H1 (cell line): Measurements from ENCODE around the gene ZNF556. TPM values are rescaled to one million over a fixed set of nuclear protein-coding genes. Genes with fewer than 3 reads are reported as not detected.

Experiments used
- CTCF ChIA-PET: fragments of 300-600 bp; sonication (Branson Sonifier 250); formaldehyde crosslinking; loops from one replicate; lab custom pipeline; 2021; ENCODE audit not compliant: partially characterized antibody; lab: Charles Lee
- POLR2A ChIA-PET: fragments of 300-600 bp; sonication (Branson Sonifier 250); formaldehyde crosslinking; loops from one replicate; lab custom pipeline; 2021; ENCODE audit warnings: inconsistent platforms; ENCODE audit not compliant: partially characterized antibody; lab: Charles Lee
- DNase-seq, 2 experiments: peaks; one replicate each; pipeline versions ENCODE4 v3.0.0 to v3.0.0-alpha.2; 2010 to 2022; ENCODE audit warnings: low spot score in 2 of 2, low read depth in 1 of 2, mixed read lengths in 1 of 2
- FAIRE-seq: peaks from 2 replicates; lab custom pipeline; 2011; peaks lifted over from hg19 to GRCh38; lab: Jason Lieb, UNC
- H2AFZ ChIP-seq: 2 replicates; pipeline ENCODE4 v1.8.1; 2012; ENCODE audit warnings: low read length, inconsistent platforms
- H2AK5ac ChIP-seq: 2 replicates; pipeline ENCODE4 v1.6.1; 2013; ENCODE audit warnings: low read depth, low read length
- H2BK120ac ChIP-seq: replicated peaks from 2 replicates; pipeline ENCODE3; 2013; ENCODE audit warnings: low read depth, low read length, inconsistent platforms
- H2BK12ac ChIP-seq: 2 replicates; pipeline ENCODE4 v1.6.1; 2013; ENCODE audit warnings: low read depth, low read length
- H2BK15ac ChIP-seq: 2 replicates; pipeline ENCODE4 v1.6.1; 2013; ENCODE audit warnings: low read length
- H2BK20ac ChIP-seq: 2 replicates; pipeline ENCODE4 v1.6.1; 2013; ENCODE audit warnings: low read length
- H2BK5ac ChIP-seq: 2 replicates; pipeline ENCODE4 v1.6.1; 2013; ENCODE audit warnings: low read depth, low read length
- H3K14ac ChIP-seq: 2 replicates; pipeline ENCODE4 v1.6.1; 2013; ENCODE audit warnings: inconsistent platforms; ENCODE audit not compliant: insufficient read length
- H3K18ac ChIP-seq: 2 replicates; pipeline ENCODE4 v1.6.1; 2013; ENCODE audit warnings: low read length; ENCODE audit errors: extremely low read depth
- H3K23ac ChIP-seq: 2 replicates; pipeline ENCODE4 v1.6.1; 2013; ENCODE audit warnings: inconsistent platforms; ENCODE audit not compliant: insufficient read length
- H3K23me2 ChIP-seq: 2 replicates; pipeline ENCODE4 v1.6.1; 2013; ENCODE audit warnings: low read depth, low read length
- H3K27ac ChIP-seq: 2 replicates; pipeline ENCODE4 v1.6.1; 2011; ENCODE audit warnings: low read depth, low read length, inconsistent platforms
- H3K27me3 ChIP-seq, 4 experiments: replicated peaks in 1 of 4; 1 replicate in 1 of 4; 2 replicates in 3 of 4; pipeline versions ENCODE4 v1.6.1 to v1.8.1; 2011 to 2013; ENCODE audit warnings: low read length in 3 of 4, mild to moderate bottlenecking in 3 of 4, inconsistent platforms in 2 of 4, mixed read lengths in 2 of 4, moderate library complexity in 1 of 4; ENCODE audit not compliant: control insufficient read depth in 3 of 4, insufficient read depth in 3 of 4; ENCODE audit errors: extremely low read depth in 1 of 4
- H3K36me3 ChIP-seq, 4 experiments: 2 replicates each; pipeline versions ENCODE4 v1.6.1 to v1.8.1; 2011 to 2013; ENCODE audit warnings: mild to moderate bottlenecking in 4 of 4, low read length in 3 of 4, moderate library complexity in 2 of 4, control low read depth in 1 of 4, inconsistent platforms in 1 of 4; ENCODE audit not compliant: insufficient read depth in 4 of 4, control insufficient read depth in 2 of 4
- H3K4ac ChIP-seq: replicated peaks from 2 replicates; pipeline ENCODE3; 2013; ENCODE audit warnings: low read length, low read depth, mixed read lengths, inconsistent platforms; ENCODE audit not compliant: insufficient read length
- H3K4me1 ChIP-seq, 4 experiments: replicated peaks in 1 of 4; 1 replicate in 1 of 4; 2 replicates in 3 of 4; pipeline versions ENCODE4 v1.6.1 to v1.8.1; 2011 to 2013; ENCODE audit warnings: low read length in 3 of 4, inconsistent platforms in 2 of 4, mixed read lengths in 1 of 4; ENCODE audit not compliant: insufficient read depth in 4 of 4, control insufficient read depth in 3 of 4
- H3K4me2 ChIP-seq, 2 experiments: 2 replicates each; pipeline versions ENCODE4 v1.6.1 to v1.8.1; 2011 to 2013; ENCODE audit warnings: low read depth in 2 of 2, low read length in 2 of 2, control low read depth in 1 of 2, inconsistent platforms in 1 of 2, mild to moderate bottlenecking in 1 of 2; ENCODE audit not compliant: insufficient read depth in 1 of 2
- H3K4me3 ChIP-seq, 4 experiments: fragments of 200-600, 300-600 bp in 1 of 4; sonication (generic), shearing (Covaris generic), sonication (Bioruptor Twin) in 1 of 4; 2 replicates each; pipeline versions ENCODE4 v1.5.1 to v1.8.1; 2011 to 2016; ENCODE audit warnings: low read length in 4 of 4, low read depth in 3 of 4, control low read depth in 2 of 4, inconsistent platforms in 2 of 4, mild to moderate bottlenecking in 2 of 4, mixed read lengths in 1 of 4, moderate library complexity in 1 of 4; ENCODE audit not compliant: insufficient read depth in 2 of 4; ENCODE audit errors: extremely low read depth in 1 of 4
- H3K56ac ChIP-seq: replicated peaks from 2 replicates; pipeline ENCODE3; 2013; ENCODE audit warnings: low read depth, mild to moderate bottlenecking, mixed read lengths, low read length, inconsistent platforms; ENCODE audit not compliant: insufficient read length
- H3K79me1 ChIP-seq: 2 replicates; pipeline ENCODE4 v1.6.1; 2013; ENCODE audit warnings: low read depth, low read length, control low read depth
- H3K79me2 ChIP-seq, 2 experiments: 2 replicates each; pipeline versions ENCODE4 v1.6.1 to v1.8.1; 2012 to 2013; ENCODE audit warnings: low read length in 2 of 2, mild to moderate bottlenecking in 2 of 2, inconsistent platforms in 1 of 2; ENCODE audit not compliant: insufficient read depth in 2 of 2, control insufficient read depth in 1 of 2
- H3K9ac ChIP-seq, 4 experiments: replicated peaks in 1 of 4; 1 replicate in 1 of 4; 2 replicates in 3 of 4; pipeline versions ENCODE4 v1.6.1 to v1.8.1; 2011 to 2013; ENCODE audit warnings: low read depth in 3 of 4, low read length in 3 of 4, control low read depth in 2 of 4, mild to moderate bottlenecking in 2 of 4, moderate library complexity in 2 of 4, inconsistent platforms in 1 of 4; ENCODE audit errors: extremely low read depth in 1 of 4
- H3K9me3 ChIP-seq, 2 experiments: 2 replicates each; pipeline versions ENCODE4 v1.6.1 to v1.8.1; 2012 to 2013; ENCODE audit warnings: mild to moderate bottlenecking in 2 of 2, moderate library complexity in 2 of 2, control low read depth in 1 of 2, inconsistent platforms in 1 of 2, low read depth in 1 of 2, low read length in 1 of 2, mixed read lengths in 1 of 2; ENCODE audit not compliant: insufficient read depth in 2 of 2
- H4K20me1 ChIP-seq, 2 experiments: replicated peaks in 1 of 2; 2 replicates each; pipeline versions ENCODE3 to v1.8.1; 2011 to 2013; ENCODE audit warnings: inconsistent platforms in 2 of 2, low read length in 2 of 2, mild to moderate bottlenecking in 1 of 2; ENCODE audit not compliant: insufficient read depth in 2 of 2, control insufficient read depth in 1 of 2
- H4K5ac ChIP-seq: 2 replicates; pipeline ENCODE4 v1.6.1; 2013; ENCODE audit warnings: low read length, low read depth, mixed read lengths, inconsistent platforms; ENCODE audit not compliant: insufficient read length
- H4K8ac ChIP-seq: 2 replicates; pipeline ENCODE4 v1.8.0; 2013; ENCODE audit warnings: mild to moderate bottlenecking, moderate library complexity, low read length, inconsistent platforms; ENCODE audit not compliant: insufficient read depth; ENCODE audit errors: extremely low read depth
- H4K91ac ChIP-seq: replicated peaks from 2 replicates; pipeline ENCODE3; 2013; ENCODE audit warnings: low read length, mixed read lengths, inconsistent platforms; ENCODE audit not compliant: insufficient read length
- ASH2L ChIP-seq: fragments of 200-600, 300-600 bp; sonication (generic); IDR thresholded peaks from one replicate; pipeline ENCODE4 v1.7.1; 2017; ENCODE audit warnings: low read length
- BACH1 ChIP-seq: IDR thresholded peaks from 2 replicates; pipeline ENCODE4 v1.6.1; 2012; ENCODE audit warnings: low read length, improper control_type of control experiment
- BRCA1 ChIP-seq: IDR thresholded peaks from 2 replicates; pipeline ENCODE4 v1.6.1; 2012; ENCODE audit warnings: low read depth, low read length, improper control_type of control experiment
- CTCF ChIP-seq, 3 experiments: IDR thresholded peaks; 1 replicate in 2 of 3; 2 replicates in 1 of 3; pipeline versions ENCODE4 v1.5.1 to v1.6.1; 2011; ENCODE audit warnings: low read length in 3 of 3, mild to moderate bottlenecking in 3 of 3, inconsistent platforms in 2 of 3, low read depth in 1 of 3, moderate library complexity in 1 of 3; ENCODE audit not compliant: insufficient read depth in 1 of 3; ENCODE audit errors: control extremely low read depth in 1 of 3
- EP300 ChIP-seq, 2 experiments: IDR thresholded peaks; 1 replicate in 1 of 2; 2 replicates in 1 of 2; pipeline ENCODE4 v1.6.1; 2011 to 2012; ENCODE audit warnings: low read depth in 2 of 2, low read length in 2 of 2, mild to moderate bottlenecking in 2 of 2, borderline replicate concordance in 1 of 2, inconsistent platforms in 1 of 2, moderate library complexity in 1 of 2
- HDAC6 ChIP-seq: IDR thresholded peaks from one replicate; pipeline ENCODE4 v1.7.1; 2012; ENCODE audit warnings: low read depth, mild to moderate bottlenecking, inconsistent platforms, low read length, moderate library complexity
- POLR2A ChIP-seq, 2 experiments: IDR thresholded peaks; 1 replicate in 1 of 2; 2 replicates in 1 of 2; pipeline ENCODE4 v1.6.1; 2011; ENCODE audit warnings: low read depth in 2 of 2, low read length in 2 of 2, mild to moderate bottlenecking in 2 of 2; ENCODE audit errors: control extremely low read depth in 1 of 2
- SIN3A ChIP-seq, 2 experiments: IDR thresholded peaks in 1 of 2; conservative IDR thresholded peaks in 1 of 2; 2 replicates each; pipeline ENCODE4 v1.6.1; 2011 to 2012; ENCODE audit warnings: low read length in 2 of 2, improper control_type of control experiment in 1 of 2, low read depth in 1 of 2, mild to moderate bottlenecking in 1 of 2
- SIX5 ChIP-seq: IDR thresholded peaks from 2 replicates; pipeline ENCODE4 v1.6.1; 2011; ENCODE audit warnings: mild to moderate bottlenecking, low read depth, low read length
- TCF12 ChIP-seq: IDR thresholded peaks from 2 replicates; pipeline ENCODE4 v1.6.1; 2011; ENCODE audit warnings: low read depth, mild to moderate bottlenecking, low read length
- WGBS, 2 experiments: shearing (Covaris generic) in 1 of 2; methylation state at CpG; one replicate each; pipeline versions ENCODE4 v1.1.6 to v1.1.7; 2013 to 2015; ENCODE audit warnings: low lambda C conversion rate in 2 of 2, mixed read lengths in 2 of 2, inconsistent platforms in 1 of 2, low coverage in 1 of 2, missing lambda C conversion rate in 1 of 2; ENCODE audit not compliant: insufficient replicate concordance in 2 of 2, insufficient coverage in 1 of 2, insufficient read length in 1 of 2; ENCODE audit errors: extremely low coverage in 1 of 2, missing lambda C conversion rate in 1 of 2; 5-methylcytosine and 5-hydroxymethylcytosine counted together
- polyA plus RNA-seq, 7 experiments: library from polyadenylated mRNA; depleted of rRNA in 3 of 7; stranded (reverse) in 5 of 7; unstranded in 2 of 7; fragments of >200 nt in 5 of 7; fragments of 200-250 nt in 2 of 7; gene quantifications; 1 replicate in 5 of 7; 2 replicates in 1 of 7; 4 replicates in 1 of 7; pipeline versions ENCODE4 v1.2.1 to v1.2.3, GENCODE V29; 2011 to 2013; ENCODE audit warnings: missing spikeins in 2 of 7, mixed read lengths in 2 of 7
- total RNA-seq: library from RNA; stranded (reverse); fragmentation: NEBNext Ultra II Directional; extraction: Animal tissue kit (Norgen Biotek cat#: 25700); gene quantifications from 2 replicates; pipeline ENCODE4 v1.2.1, GENCODE V29; 2021

ZNF556 gene
- total and polyA plus RNA-seq, 2 of the 8 experiments (the other 6 are each of a cell fraction or from before 2014, with no cell fraction given) = not detected

GRCh38 chr19:2819540-2820111, 47.5 kb upstream of the ZNF556 start, which contains the start of gene ZNF554:
TSS of gene ZNF554 (plus strand) at chr19:2819868. CDS start at chr19:2820072, 204 bp downstream.
- Histone ChIP-seq H4K20me1 (no peaks in the 10 kb centered on the region), H3K23ac (no peak within 1 kb of the TSS), H3K4me2 (peak within 1 kb of the TSS; percentile 74 to 93), H2BK120ac (no peak within 1 kb of the TSS), H2AFZ (peak within 1 kb of the TSS; percentile 76), H3K9ac (peak within 1 kb of the TSS in 3 of 4 experiments; percentile 29 to 82 (median 58); a peak in 4 of 7 replicates), H2BK5ac (no peak within 1 kb of the TSS), H3K18ac (no peak within 1 kb of the TSS; the same call in 1 of the 2 replicates), H3K79me1 (no peaks in the 10 kb centered on the region), H2AK5ac (no peak within 1 kb of the TSS), H4K8ac (peak within 1 kb of the TSS; percentile 19), H3K23me2 (peaks cover 4% of the 10 kb centered on the region; the same call in 1 of the 2 replicates), H3K4me3 (peak within 1 kb of the TSS; percentile 64 to 78 (median 73)), H3K36me3 (peaks cover 0 to under 1% (median 0%) of the 10 kb centered on the region in 4 experiments; a peak in 3 of 8 replicates), H2BK12ac (no peak within 1 kb of the TSS), H3K14ac (no peak within 1 kb of the TSS), H3K79me2 (no peaks in the 10 kb centered on the region), H3K4me1 (no peaks in the 10 kb centered on the region), H3K9me3 (no peaks in the 10 kb centered on the region), H4K91ac (no peak within 1 kb of the TSS), H4K5ac (no peak within 1 kb of the TSS), H3K56ac (no peak within 1 kb of the TSS), H3K4ac (no peak within 1 kb of the TSS), H3K27ac (no peak within 1 kb of the TSS), H2BK15ac (no peak within 1 kb of the TSS), H2BK20ac (no peak within 1 kb of the TSS), H3K27me3 (no peaks in the 10 kb centered on the region)
- CTCF ChIA-PET = interaction anchor here (0.6 to 1.8 kb wide), 9 partner anchors 13 to 157 kb away, joined by 3 to 8 read pairs (median 3); no protein-coding TSS in a partner anchor
- DNase-seq = peak; percentile 94 to 99
- POLR2A ChIA-PET = interaction anchor here (0.9 to 1.2 kb wide), 2 partner anchors 16 to 28 kb away, joined by 3 read pairs; no protein-coding TSS in a partner anchor
- FAIRE-seq = peak; percentile 57
- 2% methylated on average over 52 of the region's 64 CpGs; no CpG with 5 or more reads in 1 of the 2 experiments for WGBS, 2 experiments
- TF ChIP-seq SIN3A (conservative IDR thresholded peaks at IDR 0.05 in 1 of 2, IDR thresholded peaks at IDR 0.05 in 1 of 2; ENCODE audit: low read depth in 1 of 2, low read length in 2 of 2) (peak in 1 of 2 experiments; percentile 83; a peak in 2 of 4 replicates), ASH2L (no peak), SIX5 (peak; percentile 91), POLR2A (IDR thresholded peaks at IDR 0.05; ENCODE audit: control extremely low read depth in 1 of 2, low read depth in 2 of 2, low read length in 2 of 2) (peak in 1 of 2 experiments; percentile 31; a peak in 1 of 3 replicates), HDAC6 (no peak), CTCF (IDR thresholded peaks at IDR 0.05; ENCODE audit: control extremely low read depth in 1 of 3, insufficient read depth in 1 of 3, low read depth in 1 of 3, low read length in 3 of 3) (peak; percentile 86 to 95 (median 94)), BRCA1 (no peak), TCF12 (peak; percentile 62; the same call in 1 of the 2 replicates), BACH1 (peak; percentile 80; the same call in 1 of the 2 replicates), EP300 (IDR thresholded peaks at IDR 0.05; ENCODE audit: borderline replicate concordance in 1 of 2, low read depth in 2 of 2, low read length in 2 of 2) (no peak)
